Measurements from ENCODE around the gene KCTD4.

Gene KCTD4

GRCh38 chr13:45174478-45174877 lies 26.4 kb downstream of the KCTD4 start:
- no peak for DNase-seq

DNA sequence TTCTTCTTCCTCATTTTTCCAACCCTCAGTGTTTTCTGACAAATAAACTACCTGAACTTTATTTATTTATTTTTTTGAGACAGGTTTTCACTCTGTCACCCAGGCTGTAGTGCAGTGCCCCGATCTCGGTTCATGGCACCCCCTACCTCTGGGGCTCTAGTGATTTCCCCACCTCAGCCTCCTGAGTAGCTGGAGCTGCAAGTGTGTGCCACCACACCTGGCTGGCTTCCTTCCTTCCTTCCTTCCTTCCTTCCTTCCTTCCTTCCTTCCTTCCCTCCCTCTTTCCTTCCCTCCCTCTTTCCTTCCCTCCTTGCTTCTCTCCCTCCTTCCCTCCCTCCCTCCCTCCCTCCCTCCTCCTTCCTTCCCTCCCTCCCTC lies 32.3 kb downstream of the KCTD4 start:
- DNase-seq: no peak

DNA sequence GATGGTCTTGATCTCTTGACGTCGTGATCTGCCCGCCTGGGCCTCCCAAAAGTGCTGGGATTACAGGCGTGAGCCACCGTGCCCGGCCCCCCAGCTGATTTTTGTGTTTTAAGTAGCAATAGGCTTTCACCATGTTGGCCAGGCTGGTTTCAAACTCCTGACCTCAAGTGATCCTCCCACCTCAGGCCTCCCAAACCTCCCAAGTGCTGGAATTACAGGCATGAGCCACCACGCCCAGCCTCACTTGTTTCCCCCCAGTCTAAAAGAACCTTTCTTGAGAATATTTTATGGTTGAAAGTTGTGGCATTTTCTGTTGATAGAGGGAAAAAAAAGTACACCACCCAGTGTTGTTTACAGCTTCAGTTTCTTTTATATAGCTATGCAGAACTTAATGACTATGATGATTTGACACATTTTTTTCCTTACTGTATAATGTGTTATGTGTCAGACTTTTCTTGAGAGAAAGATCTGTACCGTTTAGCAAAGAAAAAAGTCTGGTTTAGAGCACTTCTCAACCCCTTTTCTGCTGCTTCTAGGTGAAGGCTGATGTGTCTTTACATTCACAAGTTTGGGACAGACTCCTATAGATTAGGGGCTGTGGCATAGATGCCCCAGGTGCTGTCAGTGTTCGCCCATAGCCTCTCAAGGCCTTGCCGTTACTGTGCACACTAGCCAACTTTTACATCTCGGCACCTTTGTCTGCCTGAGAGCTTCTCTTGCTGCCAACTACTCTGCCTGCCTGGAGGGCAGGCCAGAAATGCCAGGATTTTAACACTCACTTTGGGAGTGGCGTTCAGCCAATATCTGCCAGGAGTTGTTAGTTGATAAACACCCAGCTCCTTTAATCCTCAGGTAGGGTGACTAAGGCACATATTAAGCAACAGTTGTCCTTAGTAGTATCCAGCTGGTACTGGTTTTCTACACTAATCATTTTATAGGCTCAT lies 33.0 kb downstream of the KCTD4 start:
- DNase-seq: no peak

DNA sequence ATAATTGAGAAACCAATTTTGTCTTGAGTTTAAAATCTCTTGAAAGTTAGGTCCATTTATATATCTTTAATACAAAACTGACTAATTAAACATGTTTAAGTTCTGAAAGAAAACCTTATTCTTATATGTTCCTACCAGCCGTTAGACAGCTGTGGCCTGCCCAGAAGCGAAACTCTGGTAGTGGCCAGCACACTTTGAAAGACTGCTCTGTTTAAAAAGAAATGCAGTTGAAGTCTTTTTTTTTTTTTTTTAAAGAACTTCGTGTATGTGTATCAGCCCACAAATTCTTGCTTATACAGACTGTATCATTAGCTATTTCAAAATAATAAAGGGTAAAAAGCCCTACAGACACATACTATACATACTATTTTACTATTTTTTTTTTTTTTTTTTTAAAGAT lies 34.0 kb downstream of the KCTD4 start:
- no peak for DNase-seq

DNA sequence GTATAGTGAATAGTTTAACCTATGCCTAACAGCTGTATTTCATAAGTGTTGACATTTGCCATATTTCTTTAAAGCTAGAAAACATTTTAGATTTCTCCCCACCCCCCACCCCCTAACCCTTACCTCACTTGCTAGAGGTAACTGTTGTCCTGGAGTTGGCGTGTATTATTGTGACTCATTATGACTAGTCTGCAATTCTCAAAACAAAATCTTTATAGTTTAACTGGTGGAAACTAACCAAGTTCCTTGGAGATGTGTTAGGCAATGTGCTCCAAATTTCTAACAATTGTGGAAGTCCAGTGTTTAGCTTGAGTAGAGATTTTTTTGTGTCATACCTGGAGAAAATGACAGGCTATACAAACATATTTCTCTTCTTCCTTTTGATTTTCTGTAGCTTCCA lies 38.0 kb downstream of the KCTD4 start:
- DNase-seq: no peak

DNA sequence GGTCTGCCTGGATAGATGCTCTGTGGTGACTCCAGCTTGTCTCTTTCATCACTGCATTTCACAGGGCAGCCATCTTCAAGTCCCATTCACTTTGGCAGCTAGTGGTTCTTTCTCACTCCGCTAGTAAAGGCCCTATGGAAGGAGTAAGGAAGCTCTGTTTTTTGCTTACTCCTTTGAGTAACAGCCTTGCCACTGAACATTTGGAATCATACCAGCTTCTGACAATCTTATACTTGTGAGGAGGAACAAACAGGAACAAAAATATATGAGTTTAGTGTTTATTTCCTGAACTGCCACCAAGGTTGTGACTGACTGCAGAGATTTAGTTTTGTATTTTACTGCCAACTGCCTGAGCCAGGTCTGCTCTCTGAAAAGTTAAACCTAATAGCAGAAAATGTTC lies 38.7 kb downstream of the KCTD4 start:
- DNase-seq: no peak

DNA sequence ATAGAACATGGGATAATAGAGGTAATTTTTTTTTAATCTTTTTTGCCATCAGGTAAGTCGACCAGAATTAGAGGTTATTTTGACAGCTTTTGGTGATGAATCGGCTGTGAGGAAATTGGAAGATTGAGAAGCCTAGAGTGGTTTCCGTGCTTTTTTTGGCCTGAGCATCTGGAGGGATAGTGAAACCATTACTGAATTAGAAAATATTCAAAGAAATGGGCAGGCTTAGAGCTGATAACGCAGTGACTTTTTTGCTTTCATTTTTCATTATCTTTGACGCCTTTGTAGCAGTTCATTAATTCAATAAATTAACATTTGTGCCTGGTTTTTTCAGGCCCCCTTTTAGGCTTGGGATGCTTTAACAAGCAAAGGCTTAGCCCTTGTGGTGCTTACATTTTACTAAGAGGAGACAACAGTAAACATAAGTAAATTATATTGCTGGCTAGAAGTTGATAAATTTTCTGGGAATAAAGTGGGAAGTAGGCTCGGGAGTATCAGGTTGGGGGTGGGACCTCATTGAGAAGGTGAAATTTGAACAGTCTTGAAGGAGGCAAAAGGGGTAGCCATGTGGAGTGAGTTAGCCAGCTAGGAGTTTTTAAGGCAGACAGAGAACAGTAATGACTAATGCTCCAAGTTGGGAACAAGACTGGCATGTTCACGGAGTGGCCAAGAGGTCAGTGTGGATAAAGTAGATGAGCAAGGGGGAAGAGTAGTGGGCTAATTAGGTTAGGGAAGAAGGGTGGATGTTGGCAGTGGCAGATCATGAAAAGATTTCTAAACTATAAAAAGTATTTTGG lies 44.1 kb downstream of the KCTD4 start:
- DNase-seq: no peak

DNA sequence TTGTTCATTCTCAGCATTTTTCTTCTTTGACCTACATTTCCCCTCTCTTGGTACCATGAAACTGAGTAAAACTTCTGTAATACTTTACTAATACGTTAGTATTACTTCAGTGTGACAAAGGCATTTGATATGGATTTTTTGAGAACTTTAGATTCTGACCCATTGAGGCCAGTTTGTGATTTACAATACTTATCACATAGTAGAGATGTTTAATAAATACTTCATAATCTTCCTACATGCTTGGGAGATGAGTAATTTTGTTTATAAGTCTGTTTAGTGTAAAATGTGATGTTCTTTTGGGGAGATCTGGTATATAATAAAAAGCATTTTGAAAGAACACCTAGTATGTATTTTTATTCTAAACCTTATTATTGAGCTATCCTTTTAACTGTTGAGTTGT lies 50.9 kb downstream of the KCTD4 start:
- DNase-seq: no peak

DNA sequence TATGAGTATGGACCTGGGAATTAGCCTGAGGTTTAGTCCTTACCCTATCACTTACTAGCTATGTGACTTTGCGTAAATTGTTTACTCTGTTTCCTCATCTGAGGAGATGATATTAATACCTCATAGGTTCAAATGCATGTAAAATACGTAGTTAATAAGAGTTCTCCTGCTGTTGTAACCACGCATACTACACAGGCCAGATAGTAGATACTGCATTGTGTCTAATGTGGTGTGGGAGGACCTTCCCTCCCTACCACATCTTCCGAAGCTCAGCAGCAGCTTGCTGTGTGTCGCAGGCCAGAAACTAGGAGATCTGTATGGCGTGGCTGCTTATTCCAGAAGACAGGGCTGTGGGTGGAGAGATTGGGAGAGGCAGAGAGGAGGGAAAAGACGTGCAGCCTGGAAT lies 57.5 kb downstream of the KCTD4 start:
- DNase-seq: no peak
